SK-N-SH treated with all-trans-retinoic acid at 6 μM for 48 hours (cell line): ENCODE measurements around the gene SSTR5.

Source experiments
- ATAC-seq: fragments of 200-7000 bp; cut with Tn5 transposase; 3 replicates; pipeline ENCODE4 v1.9.1; 2020; ENCODE audit warnings: mild to moderate bottlenecking, moderate library complexity
- ARNTL ChIP-seq: fragments of 450-650 bp; formaldehyde crosslinking; IDR thresholded peaks from 2 replicates; pipeline ENCODE4 v1.5.0; 2020; ENCODE audit warnings: low read depth, mild to moderate bottlenecking, moderate library complexity, borderline replicate concordance
- BACH2 ChIP-seq: fragments of 250-450 bp; sonication (Bioruptor Pico); IDR thresholded peaks from 2 replicates; pipeline ENCODE4 v1.9.0; 2021; ENCODE audit warnings: mild to moderate bottlenecking, borderline replicate concordance
- CREB5 ChIP-seq: fragments of 250-450 bp; sonication (Bioruptor Pico); IDR thresholded peaks from 2 replicates; pipeline ENCODE4 v1.5.1; 2020; ENCODE audit warnings: low read depth, mild to moderate bottlenecking, moderate library complexity
- CSDC2 ChIP-seq: fragments of 250-450 bp; sonication (Bioruptor Pico); IDR thresholded peaks from 2 replicates; pipeline ENCODE4 v1.5.0; 2020; ENCODE audit warnings: mild to moderate bottlenecking, moderate library complexity
- CSRNP3 ChIP-seq: fragments of 250-450 bp; sonication (Bioruptor Pico); IDR thresholded peaks from 2 replicates; pipeline ENCODE4 v1.5.1; 2021; ENCODE audit warnings: mild to moderate bottlenecking, moderate library complexity
- ESRRG ChIP-seq: fragments of 250-450 bp; sonication (Bioruptor Pico); IDR thresholded peaks from 2 replicates; pipeline ENCODE4 v1.6.1; 2021; ENCODE audit warnings: mild to moderate bottlenecking
- GLIS3 ChIP-seq: fragments of 250-450 bp; sonication (Bioruptor Pico); IDR thresholded peaks from 2 replicates; pipeline ENCODE4 v1.5.0; 2020; ENCODE audit warnings: mild to moderate bottlenecking, moderate library complexity
- ISL1 ChIP-seq: fragments of 250-450 bp; sonication (Bioruptor Pico); IDR thresholded peaks from 2 replicates; pipeline ENCODE4 v2.1.2; 2022; ENCODE audit warnings: mild to moderate bottlenecking, moderate library complexity
- OSR1 ChIP-seq: fragments of 250-450 bp; sonication (Bioruptor Pico); IDR thresholded peaks from 2 replicates; pipeline ENCODE4 v1.8.0; 2022; ENCODE audit warnings: moderate library complexity, mild to moderate bottlenecking, inconsistent platforms
- PATZ1 ChIP-seq: fragments of 250-450 bp; sonication (Bioruptor Pico); IDR thresholded peaks from 2 replicates; pipeline ENCODE4 v1.8.0; 2020; ENCODE audit warnings: mild to moderate bottlenecking, moderate library complexity, borderline replicate concordance
- POU6F1 ChIP-seq: fragments of 250-450 bp; sonication (Bioruptor Pico); IDR thresholded peaks from 2 replicates; pipeline ENCODE4 v1.8.0; 2021; ENCODE audit warnings: low read depth, mild to moderate bottlenecking, moderate library complexity, borderline replicate concordance
- PPARA ChIP-seq: fragments of 250-450 bp; sonication (Bioruptor Pico); IDR thresholded peaks from 2 replicates; pipeline ENCODE4 v1.5.0; 2020; ENCODE audit warnings: mild to moderate bottlenecking, borderline replicate concordance
- RARB ChIP-seq: fragments of 250-450 bp; sonication (Bioruptor Pico); IDR thresholded peaks from 2 replicates; pipeline ENCODE4 v1.8.0; 2021; ENCODE audit warnings: mild to moderate bottlenecking, moderate library complexity
- SNAI2 ChIP-seq: fragments of 250-450 bp; sonication (Bioruptor Pico); IDR thresholded peaks from 2 replicates; pipeline ENCODE4 v1.5.0; 2020; ENCODE audit warnings: mild to moderate bottlenecking, moderate library complexity
- TCF4 ChIP-seq: fragments of 250-450 bp; sonication (Bioruptor Pico); IDR thresholded peaks from 2 replicates; pipeline ENCODE4 v1.8.0; 2021; ENCODE audit warnings: mild to moderate bottlenecking, moderate library complexity, borderline replicate concordance
- TOX ChIP-seq: fragments of 250-450 bp; sonication (Bioruptor Pico); IDR thresholded peaks from 2 replicates; pipeline ENCODE4 v1.8.0; 2021; ENCODE audit warnings: mild to moderate bottlenecking, moderate library complexity, borderline replicate concordance
- TSHZ2 ChIP-seq: fragments of 250-450 bp; sonication (Bioruptor Pico); IDR thresholded peaks from 2 replicates; pipeline ENCODE4 v1.5.0; 2020; ENCODE audit warnings: mild to moderate bottlenecking, moderate library complexity
- ZC3H10 ChIP-seq: fragments of 250-450 bp; sonication (Bioruptor Pico); IDR thresholded peaks from 2 replicates; pipeline ENCODE4 v1.5.1; 2021; ENCODE audit warnings: mild to moderate bottlenecking, moderate library complexity
- ZFP3 ChIP-seq: fragments of 250-450 bp; sonication (Bioruptor Pico); IDR thresholded peaks from 2 replicates; pipeline ENCODE4 v1.5.0; 2020; ENCODE audit warnings: mild to moderate bottlenecking, moderate library complexity
- ZFP30 ChIP-seq: fragments of 450-650 bp; formaldehyde crosslinking; IDR thresholded peaks from 2 replicates; pipeline ENCODE4 v1.5.0; 2022; ENCODE audit warnings: mild to moderate bottlenecking, moderate library complexity
- ZNF565 ChIP-seq: fragments of 450-650 bp; formaldehyde crosslinking; conservative IDR thresholded peaks from 2 replicates; pipeline ENCODE4 v1.5.0; 2020; ENCODE audit warnings: low read depth, mild to moderate bottlenecking, moderate library complexity
- ZNF70 ChIP-seq: fragments of 450-650 bp; formaldehyde crosslinking; IDR thresholded peaks from 2 replicates; pipeline ENCODE4 v1.5.0; 2020; ENCODE audit warnings: mild to moderate bottlenecking, moderate library complexity
- ZNF8 ChIP-seq: fragments of 450-650 bp; formaldehyde crosslinking; IDR thresholded peaks from 2 replicates; pipeline ENCODE4 v1.5.0; 2020; ENCODE audit warnings: mild to moderate bottlenecking, moderate library complexity

The SSTR5 gene

GRCh38 chr16:1126586-1126985, 54.0 kb downstream of the SSTR5 start:
- ATAC-seq = peak; percentile 14; the same call in 1 of the 3 replicates
- TF ChIP-seq POU6F1 (CRISPR knock-in tag) (no peak), RARB (CRISPR knock-in tag) (no peak), SNAI2 (CRISPR knock-in tag) (no peak), ZNF565 (CRISPR knock-in tag) (no peak), CSDC2 (no peak), CREB5 (CRISPR knock-in tag) (no peak), ZFP3 (CRISPR knock-in tag) (no peak)

GRCh38 chr16:1127101-1127500, 54.6 kb downstream of the SSTR5 start:
- TF ChIP-seq TCF4 (CRISPR knock-in tag) (no peak), RARB (CRISPR knock-in tag) (no peak), ZNF565 (CRISPR knock-in tag) (no peak), ZC3H10 (CRISPR knock-in tag) (no peak), CSDC2 (no peak), TOX (CRISPR knock-in tag) (no peak), ISL1 (CRISPR knock-in tag) (no peak), GLIS3 (CRISPR knock-in tag) (no peak), ZNF8 (no peak)
- no peak; the same call in 2 of the 3 replicates for ATAC-seq

GRCh38 chr16:1127971-1128715, 55.6 kb downstream of the SSTR5 start:
- TF ChIP-seq ZFP30 (CRISPR knock-in tag) (no peak), ZNF565 (CRISPR knock-in tag) (no peak), CSRNP3 (CRISPR knock-in tag) (no peak), ARNTL (CRISPR knock-in tag) (no peak), OSR1 (CRISPR knock-in tag) (no peak)
- ATAC-seq = no peak

- ATAC-seq = no peak
- no peak for TF ChIP-seq ZFP30 (CRISPR knock-in tag)
- TF ChIP-seq GLIS3 (CRISPR knock-in tag) = no peak
- TF ChIP-seq CSDC2 = no peak
- no peak for TF ChIP-seq ARNTL (CRISPR knock-in tag)
- TF ChIP-seq ZNF565 (CRISPR knock-in tag) = no peak
- no peak for TF ChIP-seq ZNF70
- TF ChIP-seq CREB5 (CRISPR knock-in tag) = no peak
- no peak for TF ChIP-seq TOX (CRISPR knock-in tag)
- no peak for TF ChIP-seq PATZ1 (CRISPR knock-in tag)
- TF ChIP-seq TSHZ2 (CRISPR knock-in tag) = no peak
- no peak for TF ChIP-seq ESRRG (CRISPR knock-in tag)
- TF ChIP-seq PPARA (CRISPR knock-in tag) = no peak
- TF ChIP-seq BACH2 (CRISPR knock-in tag) = no peak
- TF ChIP-seq ZNF8 = no peak
- TF ChIP-seq RARB (CRISPR knock-in tag) = no peak
Observed at GRCh38 chr16:1129106-1129960, 56.8 kb downstream of the SSTR5 start.
